Progenitor cell of endocrine pancreas (in vitro differentiated cells): ENCODE results near the gene TMEM63C. TPM values are rescaled to one million over a fixed set of nuclear protein-coding genes. Genes with fewer than 3 reads are reported as not detected.

Source experiments
- DNase-seq: peaks from one replicate; pipeline ENCODE4 v3.0.0; 2021; ENCODE audit warnings: low spot score; ENCODE audit not compliant: unreplicated experiment
- H3K27ac Mint-ChIP-seq: 2 replicates; pipeline ENCODE4 v1.8.0; 2021; ENCODE audit warnings: mild to moderate bottlenecking, moderate library complexity, mixed read lengths
- H3K27me3 Mint-ChIP-seq: 2 replicates; pipeline ENCODE4 v1.8.0; 2021; ENCODE audit warnings: mixed read lengths
- H3K36me3 Mint-ChIP-seq: 2 replicates; pipeline ENCODE4 v1.8.0; 2022; ENCODE audit warnings: mixed read lengths; ENCODE audit not compliant: insufficient read depth
- H3K4me1 Mint-ChIP-seq: 2 replicates; pipeline ENCODE4 v1.8.0; 2021; ENCODE audit warnings: low read depth, mixed read lengths
- H3K4me3 Mint-ChIP-seq: 2 replicates; pipeline ENCODE4 v1.8.0; 2021; ENCODE audit warnings: low read depth, mild to moderate bottlenecking, moderate library complexity, mixed read lengths
- H3K9me3 Mint-ChIP-seq: 2 replicates; pipeline ENCODE4 v1.8.0; 2021; ENCODE audit warnings: low read depth, mixed read lengths
- CTCF ChIP-seq: fragments of 200-600 bp; sonication (generic); IDR thresholded peaks from one replicate; pipeline ENCODE4 v1.5.0; 2021; ENCODE audit warnings: antibody characterized with exemption, mild to moderate bottlenecking; ENCODE audit not compliant: unreplicated experiment
- total RNA-seq: library from RNA; stranded (reverse); gene quantifications from 2 replicates; pipeline ENCODE4 v1.2.1, GENCODE V29; 2021

Gene TMEM63C
- total RNA-seq, 1 donor from 2014 or later: 1.6 TPM

- no peaks in the 10 kb centered on the region for H3K9me3 Mint-ChIP-seq
- no peak for TF ChIP-seq CTCF
- DNase-seq: no peak
- H3K36me3 Mint-ChIP-seq: no peaks in the 10 kb centered on the region
- H3K4me1 Mint-ChIP-seq: peaks cover 4% of the 10 kb centered on the region
- H3K27me3 Mint-ChIP-seq: peaks cover 25% of the 10 kb centered on the region
- H3K4me3 Mint-ChIP-seq: no peak overlapping the region
- no peak overlapping the region for H3K27ac Mint-ChIP-seq
Measured at GRCh38 chr14:77260199-77260598, 78.6 kb downstream of the TMEM63C start.

DNA sequence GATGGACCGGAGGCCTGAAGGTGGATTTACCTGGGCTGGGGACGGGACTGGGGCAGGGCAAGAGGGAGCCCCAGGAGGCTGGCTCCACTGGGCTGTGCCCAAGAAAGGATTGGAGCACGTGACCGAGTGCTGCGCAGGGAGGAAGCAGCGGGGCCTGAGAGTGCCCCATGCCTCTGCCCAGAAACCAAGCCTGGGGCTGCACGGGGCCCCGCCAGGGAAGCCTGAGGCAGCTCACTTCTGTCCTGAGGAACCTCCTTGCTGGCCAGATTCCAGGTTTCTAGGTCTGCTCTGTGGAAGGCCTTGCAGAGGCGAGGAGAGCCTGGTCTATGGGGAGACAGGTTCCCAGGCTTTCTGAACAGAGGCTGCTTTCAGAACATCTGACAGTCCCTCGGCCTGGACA, 79.0 kb downstream of the TMEM63C start:
- no peak for DNase-seq
- Mint-ChIP-seq H3K27ac (no peak overlapping the region), H3K36me3 (no peaks in the 10 kb centered on the region), H3K27me3 (peaks cover 26% of the 10 kb centered on the region), H3K4me3 (no peak overlapping the region), H3K9me3 (no peaks in the 10 kb centered on the region), H3K4me1 (peaks cover 4% of the 10 kb centered on the region)
- TF ChIP-seq CTCF: no peak

GRCh38 chr14:77264466-77265186, 83.0 kb downstream of the TMEM63C start:
- Mint-ChIP-seq H3K36me3 (no peaks in the 10 kb centered on the region), H3K4me1 (peaks cover under 1% of the 10 kb centered on the region), H3K4me3 (no peak overlapping the region), H3K27me3 (peaks cover 44% of the 10 kb centered on the region), H3K27ac (no peak overlapping the region), H3K9me3 (no peaks in the 10 kb centered on the region)
- no peak for TF ChIP-seq CTCF
- DNase-seq: no peak

DNA sequence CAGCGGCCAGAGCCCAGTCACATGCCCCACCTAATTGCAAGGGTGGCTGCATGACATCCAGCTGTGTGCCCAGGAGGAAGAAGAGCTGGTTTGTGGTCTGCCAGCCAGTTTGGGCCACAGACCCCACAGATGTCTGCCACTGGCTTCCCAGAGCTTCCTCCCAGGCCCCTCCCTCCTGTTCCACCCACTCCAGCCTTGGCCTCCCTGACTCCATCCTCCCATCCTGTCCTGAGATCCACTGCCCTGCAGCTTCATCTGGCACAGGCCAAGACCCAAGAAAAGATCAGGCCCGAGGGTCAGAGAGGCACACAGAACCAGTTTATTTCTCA, 83.6 kb downstream of the TMEM63C start:
- no peaks in the 10 kb centered on the region for H3K36me3 Mint-ChIP-seq
- no peak for DNase-seq
- H3K27ac Mint-ChIP-seq: no peak overlapping the region
- peaks cover 49% of the 10 kb centered on the region for H3K27me3 Mint-ChIP-seq
- peaks cover 3% of the 10 kb centered on the region for H3K4me1 Mint-ChIP-seq
- H3K9me3 Mint-ChIP-seq: no peaks in the 10 kb centered on the region
- H3K4me3 Mint-ChIP-seq: no peak overlapping the region
- TF ChIP-seq CTCF: no peak

DNA sequence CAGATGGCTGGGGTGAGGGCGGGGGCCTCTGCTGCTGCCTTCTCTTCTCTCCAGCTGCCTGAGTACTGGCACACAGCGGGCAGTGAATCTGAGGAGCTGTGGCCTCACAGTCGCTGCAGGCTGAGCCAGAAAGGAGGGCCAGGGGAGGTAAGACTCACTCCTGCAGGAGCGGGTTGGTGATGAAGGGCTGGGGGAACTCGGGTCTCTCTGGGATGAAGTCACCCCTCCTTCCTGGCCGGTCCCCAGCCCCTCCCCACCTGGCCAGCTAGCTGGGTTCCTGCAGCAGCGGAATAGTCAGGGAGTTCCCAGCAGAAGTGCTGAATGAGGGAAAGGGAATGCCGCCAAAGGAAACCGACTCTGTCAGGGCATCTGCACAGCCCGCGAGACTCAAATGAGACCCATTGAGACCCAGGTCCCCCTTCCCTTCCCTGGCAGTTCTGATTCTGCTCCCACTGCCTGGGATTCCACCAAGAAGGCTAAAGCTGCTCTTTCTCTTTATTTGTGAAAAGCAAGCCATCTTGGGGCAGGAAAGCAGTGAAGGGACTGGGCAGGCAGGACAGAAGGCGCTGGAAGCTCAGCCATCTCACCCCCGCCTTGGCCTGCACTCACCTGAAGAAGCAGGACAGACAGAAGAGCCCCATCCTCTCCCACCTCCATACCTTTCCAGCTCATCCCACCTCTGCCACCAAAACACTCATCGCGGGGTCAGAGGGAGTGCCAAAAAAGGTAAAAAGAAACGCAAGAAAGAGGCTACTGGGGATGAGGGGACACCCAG, 84.2 kb downstream of the TMEM63C start:
- no peaks in the 10 kb centered on the region for H3K36me3 Mint-ChIP-seq
- no peak for DNase-seq
- H3K27ac Mint-ChIP-seq: no peak overlapping the region
- H3K4me3 Mint-ChIP-seq: no peak overlapping the region
- no peak for TF ChIP-seq CTCF
- no peaks in the 10 kb centered on the region for H3K9me3 Mint-ChIP-seq
- peaks cover 51% of the 10 kb centered on the region for H3K27me3 Mint-ChIP-seq
- H3K4me1 Mint-ChIP-seq: peaks cover 3% of the 10 kb centered on the region
